ENCODE measurements around the gene HOXB4. TPM values are rescaled to one million over a fixed set of nuclear protein-coding genes. Genes with fewer than 3 reads are reported as not detected.

HOXB4 gene
- 1 to 10 TPM; 5.0 to 6.9 TPM for total RNA-seq
- long read RNA-seq, donor 1, partial matches to known transcripts: 0 of 3 reads
- long read RNA-seq, donor 1, other reads (novel, unspliced or antisense): 2 of 3 reads
- long read RNA-seq, donor 2: 0 reads

DNA sequence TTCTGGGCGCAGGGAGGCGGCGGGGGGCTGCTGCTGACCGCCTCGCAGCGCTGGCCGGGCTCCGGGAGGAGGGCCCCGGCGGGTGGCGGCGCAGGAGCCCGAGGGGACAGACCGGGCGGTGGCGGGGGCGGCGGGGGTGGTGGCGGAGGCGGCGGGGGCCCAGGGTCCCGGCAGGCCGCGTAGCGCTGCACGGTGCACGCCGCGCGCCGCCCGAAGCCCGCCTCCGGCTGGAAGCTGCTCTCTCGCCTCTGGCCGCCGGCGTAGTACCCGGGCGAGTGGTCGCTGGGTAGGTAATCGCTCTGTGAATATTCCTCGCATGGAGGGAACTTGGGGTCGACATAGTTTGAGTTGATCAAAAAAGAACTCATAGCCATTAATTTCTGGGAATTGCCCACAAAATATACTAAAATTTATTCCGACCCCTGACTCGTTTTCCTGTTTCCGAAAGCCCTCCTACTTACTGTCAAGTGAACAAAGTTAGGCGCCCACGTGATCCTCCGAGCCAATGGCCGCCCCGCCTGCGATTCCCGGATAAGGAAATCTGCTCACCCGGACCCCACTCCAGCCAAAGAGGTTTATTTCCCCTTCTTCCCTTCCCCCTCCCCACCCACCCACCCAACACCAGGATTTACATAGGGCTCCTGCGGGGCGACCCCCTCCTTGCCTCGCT, at the start of gene HOXB4:
Gene HOXB4 (minus strand): TSS at position 405 of the 670 bp plus-strand sequence. CDS start 31 bp downstream, at position 374.
- peak; percentile 94 for DNase-seq (ENCODE audit: low spot score)
- intact Hi-C loops (cut with DNase I): no loop called here

DNA sequence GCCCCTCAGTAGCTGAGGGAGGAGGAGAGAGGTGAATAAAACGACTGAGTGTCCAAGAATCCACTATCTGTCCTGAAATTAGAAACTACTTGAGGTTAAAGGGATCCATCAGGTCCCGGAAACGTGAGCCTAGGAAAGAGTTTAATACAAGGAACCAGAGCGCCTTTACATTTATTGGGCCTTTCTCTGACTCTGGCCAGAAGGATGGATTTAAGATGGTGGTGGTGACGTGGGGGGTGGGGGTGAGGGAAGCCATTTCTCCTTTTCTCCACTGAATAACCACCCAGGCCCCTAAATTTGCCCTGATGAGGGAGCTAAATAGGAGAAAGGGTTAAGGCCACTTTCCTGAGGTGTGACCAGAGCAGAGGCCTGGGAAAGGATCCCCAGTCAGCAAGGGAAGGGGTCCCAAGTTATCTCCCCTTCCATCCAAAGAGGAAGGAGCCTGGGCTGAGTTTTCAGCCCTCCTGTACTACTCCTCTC, 49.0 kb upstream of the HOXB4 start:
- intact Hi-C loops (cut with DNase I): no loop called here
- no peak for DNase-seq (ENCODE audit: low spot score)

DNA sequence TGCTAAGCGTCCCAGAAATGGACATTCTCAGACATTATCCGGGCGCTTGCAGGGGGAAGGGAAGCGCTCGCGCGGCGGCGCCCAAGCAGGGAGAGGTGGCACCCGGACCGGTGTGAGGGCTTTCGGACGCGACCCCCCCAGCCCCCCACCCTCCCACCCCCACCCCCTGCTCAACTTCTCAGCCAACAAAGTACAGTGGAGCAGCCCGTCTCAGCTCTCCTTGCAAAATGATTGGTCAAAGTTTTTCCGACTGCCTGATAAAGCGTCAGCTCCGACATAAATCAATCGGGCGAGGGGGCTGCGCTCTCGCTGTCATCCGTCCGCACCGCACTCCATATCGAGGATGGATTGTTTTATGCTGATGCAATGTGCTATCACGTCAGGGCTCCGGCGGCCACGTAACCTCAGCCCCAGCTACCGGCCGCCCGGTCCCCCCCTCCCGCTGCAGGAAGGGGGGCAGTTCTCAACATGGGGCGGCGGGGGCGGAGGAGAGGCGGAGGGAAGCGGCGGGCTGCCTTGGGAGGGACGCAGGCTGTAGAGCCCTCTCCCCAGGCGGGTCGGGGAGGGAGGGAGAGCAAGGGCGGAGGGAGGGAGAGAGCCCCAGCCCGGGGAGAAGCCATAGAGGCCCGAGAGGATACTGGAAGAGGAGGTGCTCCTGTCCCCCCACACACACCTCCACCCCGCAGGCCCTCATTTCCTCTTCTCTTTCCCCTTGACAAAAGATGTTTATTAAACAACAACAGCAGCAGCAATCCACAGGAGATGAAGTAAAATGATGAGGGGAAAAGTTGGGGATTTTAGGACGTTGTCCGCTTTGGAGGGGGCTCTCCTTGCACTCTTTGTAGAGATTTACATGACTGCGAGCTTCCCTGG, 48.3 kb upstream of the HOXB4 start, which contains the start of gene HOXB9:
Gene HOXB9 (minus strand): TSS at position 114 of the 873 bp plus-strand sequence. CDS start 89 bp downstream, at position 25.
- DNase-seq (ENCODE audit: low spot score): no peak
- intact Hi-C loops (cut with DNase I): no loop called here

DNA sequence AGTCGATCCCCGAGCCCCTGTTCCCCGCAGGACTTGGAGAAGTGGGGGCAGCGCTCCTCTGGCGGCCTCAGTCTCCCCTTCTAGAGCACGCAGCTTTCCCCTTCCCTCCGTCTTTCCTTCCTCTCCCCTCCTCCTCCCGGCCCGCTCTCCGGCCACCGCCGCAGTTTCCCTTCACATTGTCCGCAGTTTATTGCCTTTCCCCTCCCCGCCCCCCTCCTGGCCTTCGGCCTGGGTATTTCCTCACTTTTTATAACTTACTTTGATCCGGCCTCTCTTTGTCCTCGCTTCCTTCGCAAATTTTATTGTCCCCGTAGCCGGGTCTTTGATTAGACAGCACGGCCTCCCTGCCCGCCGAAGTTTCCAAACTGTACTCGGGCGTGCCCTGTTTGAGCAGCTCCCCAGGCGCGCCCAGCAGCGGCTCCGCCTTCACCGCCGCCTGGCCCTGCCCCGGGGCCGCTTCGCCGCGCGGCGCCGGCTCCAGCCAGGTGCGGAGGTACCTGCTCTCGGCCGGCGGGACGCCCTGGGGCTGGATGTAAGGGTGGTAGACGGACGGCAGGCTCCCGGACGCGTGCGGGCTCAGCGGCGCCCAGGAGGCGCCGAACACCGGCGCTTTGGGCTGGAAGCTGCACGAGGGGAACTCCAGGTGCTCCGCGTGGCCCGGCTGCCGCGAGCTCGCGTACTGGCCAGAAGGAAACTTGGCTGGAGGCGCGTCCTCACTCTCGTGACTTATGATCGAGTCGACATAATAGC, 47.5 kb upstream of the HOXB4 start:
- intact Hi-C loops (cut with DNase I): no loop called here
- no peak for DNase-seq (ENCODE audit: low spot score)

DNA sequence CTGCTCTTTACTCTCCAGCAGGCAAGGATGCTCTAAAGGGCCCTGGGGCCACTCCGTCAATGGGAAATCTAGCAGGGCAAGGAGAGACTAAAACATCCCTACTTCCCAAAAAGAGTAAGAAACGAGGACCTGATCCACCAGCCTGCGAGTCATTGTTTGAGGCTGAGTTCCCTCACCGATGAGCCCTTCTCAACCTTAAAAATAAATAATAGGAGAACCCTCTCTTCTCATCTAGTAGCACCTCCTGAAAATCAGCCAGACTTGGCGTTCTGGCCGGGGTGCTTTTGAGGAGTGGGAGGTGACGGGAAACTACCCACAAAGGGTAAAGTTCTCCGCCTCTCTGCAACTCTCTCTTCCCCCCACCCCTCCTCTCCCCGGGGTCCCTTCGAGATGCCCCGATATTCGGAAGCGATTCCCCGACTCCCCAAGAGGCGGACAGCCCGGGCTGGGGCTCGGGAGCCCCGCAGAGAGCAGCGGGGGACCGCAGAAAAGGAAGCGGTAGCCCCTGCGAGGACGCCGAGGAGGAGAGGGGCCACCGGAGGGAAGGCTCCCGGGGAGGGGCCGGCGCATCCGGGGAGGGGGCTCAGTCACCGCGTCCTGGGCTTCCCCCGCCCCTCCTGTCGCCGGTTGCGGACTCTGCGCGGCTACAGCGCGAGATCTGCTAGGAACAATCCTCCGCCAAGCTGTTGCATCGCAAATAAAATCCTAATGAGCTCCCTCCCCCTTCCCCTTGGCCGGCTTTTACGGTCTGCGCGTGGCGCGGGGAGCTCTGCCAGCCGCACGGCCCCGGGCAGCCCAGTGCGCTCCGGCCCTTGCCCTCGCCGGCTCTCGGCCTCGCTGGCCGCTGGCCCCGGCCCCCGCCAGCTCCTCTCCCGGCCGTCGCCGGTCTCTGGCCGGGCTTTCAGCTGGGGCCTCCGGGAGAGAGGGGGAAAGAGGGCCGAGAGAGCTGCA, 46.7 kb upstream of the HOXB4 start:
- intact Hi-C loops (cut with DNase I): no loop called here
- DNase-seq (ENCODE audit: low spot score): no peak

DNA sequence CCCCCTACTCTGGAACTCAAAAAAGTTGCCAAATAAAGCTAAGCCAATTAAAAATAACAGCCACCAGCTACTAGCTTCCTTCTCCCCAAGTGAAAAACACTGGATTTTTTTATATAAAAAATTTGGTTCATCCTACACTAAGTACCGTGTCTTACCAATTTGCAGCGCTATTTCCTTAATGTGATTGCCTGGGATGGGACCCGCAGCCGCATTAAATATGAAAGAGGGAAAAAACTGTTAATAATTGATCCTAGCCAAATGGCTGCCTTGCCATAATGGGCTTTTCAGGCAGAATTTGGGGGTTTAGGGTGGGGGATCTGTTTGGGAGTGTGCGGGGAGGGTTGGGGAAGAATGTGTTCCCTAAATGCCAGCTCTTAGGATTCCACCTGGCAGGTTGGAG, 46.0 kb upstream of the HOXB4 start:
- intact Hi-C loops (cut with DNase I): no loop called here
- no peak for DNase-seq (ENCODE audit: low spot score)

DNA sequence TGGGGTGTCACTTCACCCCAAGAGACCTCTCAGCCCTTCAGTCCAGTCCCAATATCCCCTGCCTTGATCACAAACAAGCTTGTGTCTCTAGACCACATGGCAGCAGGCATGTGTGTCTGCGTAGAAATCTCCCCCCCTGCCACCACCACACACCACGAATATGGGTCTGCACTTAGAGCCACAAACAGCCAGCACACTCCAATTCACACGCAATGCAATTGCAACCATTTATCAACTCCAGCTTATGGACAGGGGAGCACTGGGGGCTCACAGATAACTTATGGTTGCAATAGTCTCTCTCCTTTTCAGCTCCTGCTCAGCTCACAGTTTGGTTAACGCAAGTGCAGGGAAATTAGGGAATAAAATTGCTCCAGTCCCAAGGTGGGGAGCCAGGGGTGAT, 45.4 kb upstream of the HOXB4 start:
- intact Hi-C loops (cut with DNase I): no loop called here
- DNase-seq (ENCODE audit: low spot score): no peak

DNA sequence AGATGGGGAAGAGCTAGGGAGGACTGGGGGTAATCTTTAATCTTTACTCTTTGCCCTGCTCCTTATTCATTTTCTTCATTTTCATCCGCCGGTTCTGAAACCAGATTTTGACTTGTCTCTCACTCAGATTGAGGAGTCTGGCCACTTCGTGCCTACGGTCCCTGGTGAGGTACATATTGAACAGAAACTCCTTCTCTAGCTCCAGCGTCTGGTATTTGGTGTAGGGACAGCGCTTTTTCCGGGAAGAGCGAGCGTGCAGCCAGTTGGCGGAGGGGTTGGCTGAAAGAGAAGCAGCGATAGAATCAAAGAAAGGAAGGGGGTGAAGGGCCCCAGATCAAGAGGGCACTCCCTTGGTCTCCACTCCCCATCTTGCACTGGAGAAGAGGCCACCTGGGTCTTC, 44.7 kb upstream of the HOXB4 start:
- intact Hi-C loops (cut with DNase I): no loop called here
- no peak for DNase-seq (ENCODE audit: low spot score)

DNA sequence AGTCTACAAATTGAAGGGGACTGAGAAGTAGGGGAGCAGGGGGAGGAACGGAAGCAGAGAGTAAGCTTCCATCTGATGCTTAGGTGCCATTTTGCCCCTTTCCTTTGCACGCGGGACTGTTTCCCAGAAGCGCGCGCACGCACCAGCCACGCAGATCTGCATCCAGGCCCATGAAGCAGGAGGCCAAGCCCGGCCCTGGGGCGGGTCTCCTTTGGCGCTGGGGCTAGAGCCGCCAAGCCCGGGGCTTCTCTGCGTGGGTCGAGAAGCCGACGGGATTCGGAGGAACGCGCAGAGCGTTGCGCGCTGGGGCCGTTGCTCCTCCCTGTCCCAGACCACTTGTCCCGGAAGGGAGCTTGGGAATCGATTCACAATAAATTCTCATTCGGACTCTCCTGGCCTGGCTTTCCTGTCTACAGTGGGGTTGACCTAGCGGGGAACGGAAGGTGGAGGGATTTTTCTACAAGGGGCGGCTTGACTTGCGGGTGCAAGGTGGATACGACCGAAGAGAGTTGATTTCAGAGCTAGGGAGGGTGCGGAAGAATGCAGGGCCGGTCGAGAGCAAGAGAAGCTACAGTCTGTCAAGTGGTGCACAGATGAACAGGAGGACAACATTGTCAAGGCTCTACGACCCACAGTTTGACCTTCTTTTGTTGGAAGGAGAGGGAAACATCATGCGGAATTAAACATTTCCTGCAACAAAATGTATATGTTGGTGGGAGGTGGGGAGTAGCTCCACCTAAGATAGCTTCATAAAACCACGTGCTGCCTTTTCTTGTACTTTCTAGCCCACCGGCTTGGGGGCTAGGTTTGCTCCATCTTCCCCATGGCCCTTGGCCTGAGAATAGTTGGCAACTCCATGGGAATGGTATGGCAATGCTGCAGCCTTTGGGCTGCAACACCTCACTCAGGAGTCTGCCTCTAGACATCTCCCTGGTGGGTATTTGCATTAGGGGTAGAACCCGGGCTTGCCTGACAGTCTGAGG, 43.6 kb upstream of the HOXB4 start:
- intact Hi-C loops (cut with DNase I): no loop called here
- no peak for DNase-seq (ENCODE audit: low spot score)

DNA sequence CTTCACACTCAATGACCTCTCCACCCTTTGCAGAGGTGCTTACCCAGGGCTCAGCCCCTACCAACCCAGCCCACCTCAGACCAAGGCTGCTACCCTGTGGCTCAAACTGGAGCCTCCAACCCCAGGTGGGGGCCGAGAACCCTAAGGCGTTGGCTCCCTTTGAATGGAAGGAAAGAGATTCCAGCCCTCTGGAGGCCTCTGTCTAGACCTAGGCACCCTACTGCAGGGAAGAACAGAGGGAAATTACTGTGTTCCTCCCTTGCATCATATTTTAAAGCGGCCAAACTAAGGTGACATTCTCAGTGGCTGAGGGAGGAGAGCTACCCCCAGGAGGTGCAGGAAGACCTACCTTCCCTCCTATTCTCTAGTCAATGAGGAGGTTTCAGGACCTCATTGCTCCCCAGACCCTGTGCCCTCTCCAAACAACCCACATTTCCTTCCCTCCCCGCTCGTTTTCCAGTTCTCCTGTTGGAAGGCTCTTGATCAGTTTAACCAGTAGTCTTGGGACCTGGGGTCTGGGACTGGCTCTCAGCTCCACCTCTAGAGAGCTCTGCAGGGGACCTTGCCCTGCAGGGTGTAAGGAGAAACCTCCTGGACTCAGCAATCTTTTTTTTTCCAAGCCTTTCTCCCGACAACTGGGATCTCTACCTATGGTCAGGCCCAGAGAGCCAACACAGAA, 42.5 kb upstream of the HOXB4 start:
- intact Hi-C loops (cut with DNase I): no loop called here
- DNase-seq (ENCODE audit: low spot score): no peak

DNA sequence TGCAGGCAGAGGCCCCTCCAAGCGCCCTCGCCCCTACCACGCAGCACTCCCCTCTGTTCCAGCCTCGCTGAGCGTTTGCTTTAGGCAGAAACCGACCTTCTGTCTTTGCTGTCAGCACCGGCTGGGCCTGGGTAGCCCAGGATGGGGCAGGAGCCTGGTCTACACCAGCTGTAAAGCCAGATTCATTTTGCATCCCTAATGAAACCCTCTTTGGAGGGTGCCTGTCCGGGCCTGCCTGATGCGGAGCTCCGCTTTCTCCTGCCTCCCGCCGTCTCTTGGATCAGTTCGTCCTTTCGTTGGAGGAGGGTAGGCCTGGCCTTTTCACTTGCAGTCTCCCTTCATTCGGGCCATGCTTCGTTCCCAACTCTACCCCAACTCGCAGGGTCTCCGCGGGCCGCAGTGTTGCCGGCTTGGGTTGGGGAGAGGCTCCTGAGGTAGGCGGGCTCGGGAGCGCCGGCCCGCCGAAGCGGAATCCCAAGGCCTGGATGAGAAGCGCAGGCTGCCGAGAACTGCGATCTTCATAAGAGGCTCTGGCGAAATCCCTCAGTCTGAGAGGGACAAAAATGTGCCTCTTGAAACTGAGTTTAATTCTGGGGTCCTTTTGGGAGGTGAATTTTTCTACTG, 41.8 kb upstream of the HOXB4 start:
- DNase-seq (ENCODE audit: low spot score): no peak
- intact Hi-C loops (cut with DNase I): no loop called here

DNA sequence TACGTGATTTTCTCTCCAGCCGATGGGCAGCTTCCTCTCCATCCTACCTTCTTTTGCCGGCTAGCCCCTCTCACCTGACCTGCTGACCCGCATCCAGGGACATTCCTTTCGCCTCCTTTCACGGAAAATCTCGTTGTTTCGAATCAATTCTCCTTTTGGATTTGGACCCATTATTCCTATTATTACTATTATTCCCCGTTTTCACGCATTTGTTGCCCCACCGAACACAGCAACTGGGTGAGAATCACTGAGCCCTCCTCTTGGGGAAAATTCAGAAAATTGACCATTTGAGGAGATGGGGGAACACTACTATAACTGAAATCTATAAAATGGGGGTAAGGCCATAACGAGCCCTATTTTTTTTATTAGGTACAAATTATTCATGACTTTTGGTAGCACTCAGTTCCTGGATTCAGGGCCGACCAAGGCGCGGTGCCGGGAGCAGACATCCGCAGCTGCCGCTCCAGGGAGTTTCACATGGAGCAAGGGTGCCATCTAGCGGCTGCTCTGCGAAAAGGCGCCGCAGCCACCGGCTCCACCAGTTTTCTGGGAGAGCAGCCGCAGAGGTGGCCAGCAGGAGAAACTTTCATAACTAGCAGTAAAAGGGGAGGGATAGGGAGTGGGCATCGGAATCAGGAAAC, 40.2 kb upstream of the HOXB4 start:
- intact Hi-C loops (cut with DNase I): no loop called here
- peak; percentile 96 for DNase-seq (ENCODE audit: low spot score)

DNA sequence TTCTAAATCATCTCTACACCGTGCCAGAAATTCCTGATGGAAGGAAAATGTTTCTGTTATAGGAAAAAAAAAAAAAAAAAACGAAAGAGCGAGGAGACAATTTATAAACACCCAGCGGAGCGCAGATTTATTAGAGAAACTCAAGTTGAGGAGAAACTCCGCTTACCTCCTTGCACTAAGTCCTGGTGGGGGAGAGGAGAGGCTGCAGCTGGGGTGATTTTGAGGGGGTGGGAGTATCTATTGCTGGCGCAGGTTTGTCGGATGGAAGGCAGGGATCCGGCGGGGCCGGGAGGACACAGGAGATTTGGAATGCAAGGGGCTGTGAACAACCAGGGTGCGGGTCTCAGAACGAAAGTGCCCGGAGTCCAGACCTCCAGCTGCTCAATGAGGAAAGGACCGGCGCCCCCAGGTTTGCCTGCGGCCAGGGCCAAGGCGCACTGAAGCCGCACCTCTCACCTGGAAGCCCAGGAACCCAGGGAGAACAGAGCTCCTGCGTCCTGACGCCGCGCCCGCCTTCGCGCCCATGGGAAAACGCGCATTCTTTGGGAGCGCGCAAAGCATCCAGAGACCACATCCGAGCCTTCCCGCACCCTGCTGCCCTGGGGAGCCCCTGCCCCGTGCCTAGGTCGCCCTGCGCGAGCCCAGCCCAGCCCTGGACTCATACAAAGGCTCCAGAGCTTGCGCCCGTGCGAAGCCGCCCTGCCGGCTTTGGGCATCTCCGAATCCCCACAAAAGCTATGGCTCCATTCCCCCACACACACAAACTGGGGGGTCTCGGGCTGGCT, 39.5 kb upstream of the HOXB4 start:
- no peak for DNase-seq (ENCODE audit: low spot score)
- intact Hi-C loops (cut with DNase I): no loop called here

DNA sequence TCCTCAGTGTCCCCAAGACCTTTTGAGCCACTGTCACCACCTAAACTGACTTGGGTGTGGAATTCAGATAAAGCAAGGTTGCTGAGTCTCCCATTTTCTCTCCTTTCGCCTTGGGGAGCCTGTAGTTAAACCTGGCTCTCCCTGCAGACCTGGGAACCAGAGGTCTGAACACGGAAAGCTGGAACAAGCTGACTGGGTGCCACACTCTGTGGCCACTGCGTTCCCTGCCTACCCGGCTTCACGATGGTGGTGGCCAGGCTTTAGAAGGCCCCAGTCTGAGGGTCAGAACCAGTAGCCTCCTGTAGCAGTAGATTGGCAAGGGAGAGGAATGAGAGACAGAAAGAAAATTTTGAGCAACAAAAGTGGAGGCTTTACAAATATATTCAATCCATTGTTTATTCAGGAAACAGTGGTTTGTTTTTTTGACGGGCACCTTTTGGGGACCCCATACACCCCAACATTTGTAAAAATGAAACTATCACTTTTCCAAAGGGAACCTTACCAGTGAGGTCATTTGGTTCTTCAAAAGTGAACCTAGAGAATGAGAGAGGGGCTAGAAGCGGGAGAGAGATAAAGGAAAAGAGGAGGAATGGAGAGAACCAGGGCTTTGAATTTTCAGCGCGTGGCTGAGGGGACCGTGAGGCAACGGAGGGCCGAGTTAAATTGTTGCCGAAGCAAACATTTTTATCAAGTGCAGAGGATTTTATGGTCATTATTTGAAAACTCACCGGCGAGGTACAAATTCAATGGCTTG, 38.7 kb upstream of the HOXB4 start:
- no peak for DNase-seq (ENCODE audit: low spot score)
- intact Hi-C loops (cut with DNase I): no loop called here
